Measurements from ENCODE around the gene NKTR. TPM values are rescaled to one million over a fixed set of nuclear protein-coding genes. Genes with fewer than 3 reads are reported as not detected.

The NKTR gene
- total and polyA plus RNA-seq, 2 of the 13 experiments (the other 11 are each of a cell fraction or from before 2014, with no cell fraction given), result 41.3 to 59.6 TPM

DNA sequence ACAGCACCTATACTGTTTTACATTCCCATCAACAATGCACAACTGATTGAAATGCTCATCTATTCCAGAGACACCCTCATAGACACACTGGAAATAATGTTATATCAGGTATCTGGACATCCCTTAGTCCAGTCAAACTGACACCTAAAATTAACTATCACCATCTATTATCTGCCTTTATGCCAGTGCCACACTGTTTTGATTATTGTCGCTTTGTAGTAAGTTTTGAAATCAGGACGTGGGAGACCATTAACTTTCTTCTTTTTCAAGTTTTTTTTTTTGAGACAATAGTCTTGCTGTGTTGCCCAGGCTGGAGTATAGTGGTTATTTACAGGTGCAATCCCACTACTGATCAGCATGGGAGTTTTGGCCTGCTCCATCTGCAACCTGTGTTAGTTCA, 75.4 kb downstream of the NKTR start:
- Histone ChIP-seq H3K4me2 (ENCODE audit: low read depth, low read length) (no peak overlapping the region), H3K27me3 (ENCODE audit: control insufficient read depth in 1 of 2, insufficient read depth in 2 of 2, low read length in 2 of 2) (peaks cover 0 to 6% of the 10 kb centered on the region in 2 experiments; a peak in 3 of 5 replicates), H4K20me1 (ENCODE audit: insufficient read depth, low read length) (no peaks in the 10 kb centered on the region), H2AFZ (ENCODE audit: low read length) (no peak overlapping the region), H3K27ac (ENCODE audit: extremely low read length, insufficient read depth, low read length) (no peak overlapping the region), H3K9ac (ENCODE audit: insufficient read depth, low read depth, low read length) (no peak overlapping the region), H3K4me3 (replicated peaks in 1 of 3; ENCODE audit: insufficient read depth in 1 of 3, low read depth in 2 of 3, low read length in 3 of 3) (no peak overlapping the region), H3K79me2 (ENCODE audit: insufficient read depth, low read length) (no peaks in the 10 kb centered on the region), H3K4me1 (ENCODE audit: insufficient read depth, low read length) (no peaks in the 10 kb centered on the region), H3K9me3 (ENCODE audit: low read length) (no peaks in the 10 kb centered on the region), H3K36me3 (replicated peaks in 1 of 2; ENCODE audit: control insufficient read depth in 1 of 2, insufficient read depth in 2 of 2, low read length in 2 of 2) (no peaks in the 10 kb centered on the region)
- no TSS peak for BruUV-seq (replicated peaks)
- POLR2A ChIA-PET, result no interaction called here
- WGBS (ENCODE audit: low lambda C conversion rate), result 50% methylated on average over 2 of the region's 2 CpGs
- no peak for FAIRE-seq
- CTCF ChIA-PET (ENCODE audit: low intra/inter-chr PET ratio, low total read pairs), result no interaction called here
- in situ Hi-C loops (cut with HindIII; ENCODE audit: extremely low pct_ligation_motif_present, low pct_unique_long_range_greater_than_20kb), result no loop called here
- intact Hi-C loops (cut with micrococcal nuclease; ENCODE audit: unreplicated experiment), result no loop called here
- no peak for ATAC-seq
- TF ChIP-seq MEF2D (CRISPR knock-in tag; IDR thresholded peaks at IDR 0.05) (no peak), NFE2L1 (CRISPR knock-in tag; IDR thresholded peaks at IDR 0.05; ENCODE audit: borderline replicate concordance) (no peak), TRIM24 (CRISPR knock-in tag; IDR thresholded peaks at IDR 0.05) (no peak), PLRG1 (conservative IDR thresholded peaks at IDR 0.05) (no peak), YEATS4 (CRISPR knock-in tag; IDR thresholded peaks at IDR 0.05; ENCODE audit: borderline replicate concordance) (no peak), ZNF772 (CRISPR knock-in tag; IDR thresholded peaks at IDR 0.05) (no peak), ZNF253 (CRISPR knock-in tag; IDR thresholded peaks at IDR 0.05; ENCODE audit: borderline replicate concordance) (no peak), ZFP1 (CRISPR knock-in tag; IDR thresholded peaks at IDR 0.05) (no peak), ZSCAN22 (CRISPR knock-in tag; IDR thresholded peaks at IDR 0.05) (no peak)
- TF ChIP-seq, protein P1, sequence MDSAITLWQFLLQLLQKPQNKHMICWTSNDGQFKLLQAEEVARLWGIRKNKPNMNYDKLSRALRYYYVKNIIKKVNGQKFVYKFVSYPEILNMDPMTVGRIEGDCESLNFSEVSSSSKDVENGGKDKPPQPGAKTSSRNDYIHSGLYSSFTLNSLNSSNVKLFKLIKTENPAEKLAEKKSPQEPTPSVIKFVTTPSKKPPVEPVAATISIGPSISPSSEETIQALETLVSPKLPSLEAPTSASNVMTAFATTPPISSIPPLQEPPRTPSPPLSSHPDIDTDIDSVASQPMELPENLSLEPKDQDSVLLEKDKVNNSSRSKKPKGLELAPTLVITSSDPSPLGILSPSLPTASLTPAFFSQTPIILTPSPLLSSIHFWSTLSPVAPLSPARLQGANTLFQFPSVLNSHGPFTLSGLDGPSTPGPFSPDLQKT (CRISPR knock-in tag; IDR thresholded peaks at IDR 0.05; ENCODE audit: borderline replicate concordance), result no peak
- no peak for DNase-seq (ENCODE audit: low spot score)
